ENCODE measurements around the gene SFMBT2.

- TF ChIP-seq CTCF (IDR thresholded peaks at IDR 0.05) (no peak), POLR2A (IDR thresholded peaks at IDR 0.05) (no peak)
Observed at GRCh38 chr10:7199152-7199760, 211.6 kb downstream of the SFMBT2 start.
